ENCODE results near the gene MICOS13.
"Not testable (repeated sequence)": the region's sequence is repeated elsewhere in the genome, so short reads cannot be mapped to it uniquely, and the experiment has no call there.

MICOS13 gene

GRCh38 chr19:5680437-5681368 lies at the start of gene MICOS13, which contains the start of gene HSD11B1L:
Gene MICOS13, minus strand, starts transcription at chr19:5680516. Its CDS starts 30 bp downstream, at chr19:5680486.
Gene HSD11B1L, plus strand, starts transcription at chr19:5681027. Its CDS starts 3,806 bp downstream, at chr19:5684833.
- peak; percentile 93 to 97 for DNase-seq (ENCODE audit: low read depth in 2 of 2, low spot score in 1 of 2)

- DNase-seq (ENCODE audit: low read depth in 2 of 2, low spot score in 1 of 2) = no peak
These were observed 47.2 kb upstream of the MICOS13 start for GRCh38 chr19:5727453-5728050.

GRCh38 chr19:5719961-5720790 lies 39.9 kb upstream of the MICOS13 start, which contains the start of the genes CATSPERD and LONP1:
Gene CATSPERD, plus strand, starts transcription at chr19:5720637. Its CDS starts 101 bp downstream, at chr19:5720738.
Gene LONP1, minus strand, starts transcription at chr19:5720146. Its CDS starts 14 bp downstream, at chr19:5720132.
- peak; percentile 90 to 96 for DNase-seq (ENCODE audit: low read depth in 2 of 2, low spot score in 1 of 2)

GRCh38 chr19:5719274-5719960 lies 39.1 kb upstream of the MICOS13 start:
- DNase-seq (ENCODE audit: low read depth in 2 of 2, low spot score in 1 of 2) = no peak

- no peak for DNase-seq (ENCODE audit: low read depth in 2 of 2, low spot score in 1 of 2)
These were observed 38.4 kb upstream of the MICOS13 start for GRCh38 chr19:5718579-5719273.

- peak in 1 of 2 donors; percentile 38 for DNase-seq (ENCODE audit: low read depth in 2 of 2, low spot score in 1 of 2)
These were observed 37.8 kb upstream of the MICOS13 start for GRCh38 chr19:5718037-5718578.

GRCh38 chr19:5717215-5717935 lies 37.1 kb upstream of the MICOS13 start:
- no peak for DNase-seq (ENCODE audit: low read depth in 2 of 2, low spot score in 1 of 2)

GRCh38 chr19:5714816-5715215 lies 34.5 kb upstream of the MICOS13 start:
- no peak for DNase-seq (ENCODE audit: low read depth in 2 of 2, low spot score in 1 of 2)

GRCh38 chr19:5713228-5713627 lies 32.9 kb upstream of the MICOS13 start:
- DNase-seq (ENCODE audit: low read depth in 2 of 2, low spot score in 1 of 2) = no peak

- DNase-seq (ENCODE audit: low read depth in 2 of 2, low spot score in 1 of 2) = no peak
These were observed 31.4 kb upstream of the MICOS13 start for GRCh38 chr19:5711713-5712161.

GRCh38 chr19:5711025-5711424 lies 30.7 kb upstream of the MICOS13 start:
- DNase-seq (ENCODE audit: low read depth in 2 of 2, low spot score in 1 of 2) = no peak

GRCh38 chr19:5707576-5708575 lies 27.6 kb upstream of the MICOS13 start:
- no peak for DNase-seq (ENCODE audit: low read depth in 2 of 2, low spot score in 1 of 2)

- DNase-seq (ENCODE audit: low read depth in 2 of 2, low spot score in 1 of 2) = no peak
These were observed 26.7 kb upstream of the MICOS13 start for GRCh38 chr19:5706876-5707573.

GRCh38 chr19:5705552-5705951 lies 25.2 kb upstream of the MICOS13 start:
- DNase-seq (ENCODE audit: low read depth in 2 of 2, low spot score in 1 of 2) = no peak

GRCh38 chr19:5703819-5704818 lies 23.8 kb upstream of the MICOS13 start:
- no peak for DNase-seq (ENCODE audit: low read depth in 2 of 2, low spot score in 1 of 2)

- not testable (repeated sequence) for DNase-seq (ENCODE audit: low read depth in 2 of 2, low spot score in 1 of 2)
These were observed 21.7 kb upstream of the MICOS13 start for GRCh38 chr19:5702053-5702410.
